ENCODE data around the gene MSI2.

Gene MSI2

GRCh38 chr17:57670769-57671569 lies 414.6 kb downstream of the MSI2 start:
- DNase-seq (ENCODE audit: low read depth in 2 of 2, low spot score in 1 of 2): no peak

- peak; percentile 18 to 38 for DNase-seq (ENCODE audit: low read depth in 2 of 2, low spot score in 1 of 2)
Observed at GRCh38 chr17:57671667-57672632, 415.6 kb downstream of the MSI2 start.

GRCh38 chr17:57672971-57673370 lies 416.6 kb downstream of the MSI2 start:
- no peak for DNase-seq (ENCODE audit: low read depth in 2 of 2, low spot score in 1 of 2)

GRCh38 chr17:57674894-57675293 lies 418.6 kb downstream of the MSI2 start:
- no peak for DNase-seq (ENCODE audit: low read depth in 2 of 2, low spot score in 1 of 2)

GRCh38 chr17:57675427-57676387 lies 419.4 kb downstream of the MSI2 start:
- DNase-seq (ENCODE audit: low read depth in 2 of 2, low spot score in 1 of 2): no peak

GRCh38 chr17:57676543-57676942 lies 420.2 kb downstream of the MSI2 start:
- no peak for DNase-seq (ENCODE audit: low read depth in 2 of 2, low spot score in 1 of 2)

GRCh38 chr17:57677301-57677700 lies 421.0 kb downstream of the MSI2 start:
- DNase-seq (ENCODE audit: low read depth in 2 of 2, low spot score in 1 of 2): no peak

- no peak for DNase-seq (ENCODE audit: low read depth in 2 of 2, low spot score in 1 of 2)
Observed at GRCh38 chr17:57677858-57678257, 421.5 kb downstream of the MSI2 start.

GRCh38 chr17:57678393-57678792 lies 422.1 kb downstream of the MSI2 start:
- no peak for DNase-seq (ENCODE audit: low read depth in 2 of 2, low spot score in 1 of 2)

- no peak for DNase-seq (ENCODE audit: low read depth in 2 of 2, low spot score in 1 of 2)
Observed at GRCh38 chr17:57679356-57679755, 423.0 kb downstream of the MSI2 start.

GRCh38 chr17:57679906-57680695 lies 423.8 kb downstream of the MSI2 start:
- DNase-seq (ENCODE audit: low read depth in 2 of 2, low spot score in 1 of 2): no peak

GRCh38 chr17:57682701-57683100 lies 426.4 kb downstream of the MSI2 start:
- no peak for DNase-seq (ENCODE audit: low read depth in 2 of 2, low spot score in 1 of 2)

- DNase-seq (ENCODE audit: low read depth in 2 of 2, low spot score in 1 of 2): no peak
Observed at GRCh38 chr17:57684711-57685498, 428.6 kb downstream of the MSI2 start.

- no peak for DNase-seq (ENCODE audit: low read depth in 2 of 2, low spot score in 1 of 2)
Observed at GRCh38 chr17:57685499-57686132, 429.3 kb downstream of the MSI2 start.

GRCh38 chr17:57687642-57688041 lies 431.3 kb downstream of the MSI2 start:
- DNase-seq (ENCODE audit: low read depth in 2 of 2, low spot score in 1 of 2): no peak

GRCh38 chr17:57689254-57689653 lies 432.9 kb downstream of the MSI2 start:
- DNase-seq (ENCODE audit: low read depth in 2 of 2, low spot score in 1 of 2): no peak

- no peak for DNase-seq (ENCODE audit: low read depth in 2 of 2, low spot score in 1 of 2)
Observed at GRCh38 chr17:57691939-57692338, 435.6 kb downstream of the MSI2 start.

- no peak for DNase-seq (ENCODE audit: low read depth in 2 of 2, low spot score in 1 of 2)
Observed at GRCh38 chr17:57692770-57693169, 436.4 kb downstream of the MSI2 start.

GRCh38 chr17:57694051-57694450 lies 437.7 kb downstream of the MSI2 start:
- no peak for DNase-seq (ENCODE audit: low read depth in 2 of 2, low spot score in 1 of 2)
